NCI-H128 (cell line): ENCODE results near the gene ABHD14A.

Source experiments
- DNase-seq: peaks from one replicate; lab custom pipeline; 2025; ENCODE audit not compliant: unreplicated experiment; lab: John Stamatoyannopoulos, UW

The ABHD14A gene

GRCh38 chr3:52015438-52016228 is 40.8 kb downstream of the ABHD14A start:
- DNase-seq: no peak

GRCh38 chr3:52017586-52017985 is 42.7 kb downstream of the ABHD14A start:
- DNase-seq: no peak

- no peak for DNase-seq
Observed at GRCh38 chr3:52018319-52019000, 43.6 kb downstream of the ABHD14A start.

GRCh38 chr3:52019352-52020080 is 44.7 kb downstream of the ABHD14A start:
- DNase-seq: no peak

DNA sequence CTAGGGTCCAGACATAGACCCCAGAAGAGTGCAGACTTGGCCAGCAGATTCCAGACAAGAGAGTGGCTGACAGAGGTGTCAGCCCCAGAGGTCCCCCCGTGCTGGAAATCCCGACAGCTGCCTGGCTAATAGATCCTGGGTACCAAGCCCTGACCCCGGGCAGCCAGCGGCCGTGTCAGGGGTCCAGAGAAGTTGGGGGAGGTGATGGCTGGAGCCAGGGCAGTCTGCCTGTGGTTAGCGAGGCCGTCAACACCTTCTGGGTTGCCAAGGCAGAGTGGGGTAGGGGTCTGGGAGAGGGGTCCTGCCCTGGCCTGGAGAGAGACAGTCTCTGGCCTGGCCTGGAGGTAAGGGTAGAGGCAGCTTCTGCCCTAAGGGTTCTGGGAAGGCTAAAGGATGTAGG is 45.9 kb downstream of the ABHD14A start:
- DNase-seq: no peak

DNA sequence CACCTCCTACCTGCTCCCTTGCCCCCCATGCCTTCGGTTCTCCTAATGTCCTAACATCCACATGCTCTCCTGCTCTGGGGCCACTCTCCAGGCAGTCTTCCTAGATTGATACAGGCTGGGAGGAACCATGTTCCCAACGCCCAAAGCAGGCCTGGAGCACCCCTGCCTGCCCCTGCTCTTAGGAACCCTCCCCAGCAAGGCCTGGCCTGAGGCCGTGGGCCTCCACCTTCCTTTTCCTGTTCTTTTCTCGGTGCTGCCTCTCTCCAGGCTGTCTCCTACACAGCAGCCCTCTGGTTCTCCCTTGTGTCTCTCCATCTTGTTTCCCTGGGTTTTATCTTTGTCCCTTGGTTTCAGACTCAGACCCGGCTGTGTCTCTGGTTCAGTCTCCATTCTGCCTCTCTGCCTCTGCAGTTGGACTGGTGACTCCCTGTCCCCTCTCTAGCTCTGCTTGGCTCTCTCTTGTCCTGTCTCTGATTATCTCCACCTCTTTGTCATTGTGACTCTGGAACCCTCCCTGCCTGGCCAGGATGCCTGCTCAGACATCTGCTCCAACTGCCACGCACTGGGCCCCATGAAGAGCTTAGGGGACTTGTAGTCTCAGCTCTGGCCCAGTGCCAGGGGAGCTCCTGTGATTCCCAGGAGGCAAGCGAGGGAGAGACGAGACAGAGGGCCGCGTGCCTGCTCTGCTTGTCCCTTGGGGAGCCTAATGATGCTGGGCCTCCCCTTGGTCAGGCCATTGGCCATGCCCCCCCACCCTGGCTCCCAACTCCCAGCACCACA is 46.8 kb downstream of the ABHD14A start:
- no peak for DNase-seq

DNA sequence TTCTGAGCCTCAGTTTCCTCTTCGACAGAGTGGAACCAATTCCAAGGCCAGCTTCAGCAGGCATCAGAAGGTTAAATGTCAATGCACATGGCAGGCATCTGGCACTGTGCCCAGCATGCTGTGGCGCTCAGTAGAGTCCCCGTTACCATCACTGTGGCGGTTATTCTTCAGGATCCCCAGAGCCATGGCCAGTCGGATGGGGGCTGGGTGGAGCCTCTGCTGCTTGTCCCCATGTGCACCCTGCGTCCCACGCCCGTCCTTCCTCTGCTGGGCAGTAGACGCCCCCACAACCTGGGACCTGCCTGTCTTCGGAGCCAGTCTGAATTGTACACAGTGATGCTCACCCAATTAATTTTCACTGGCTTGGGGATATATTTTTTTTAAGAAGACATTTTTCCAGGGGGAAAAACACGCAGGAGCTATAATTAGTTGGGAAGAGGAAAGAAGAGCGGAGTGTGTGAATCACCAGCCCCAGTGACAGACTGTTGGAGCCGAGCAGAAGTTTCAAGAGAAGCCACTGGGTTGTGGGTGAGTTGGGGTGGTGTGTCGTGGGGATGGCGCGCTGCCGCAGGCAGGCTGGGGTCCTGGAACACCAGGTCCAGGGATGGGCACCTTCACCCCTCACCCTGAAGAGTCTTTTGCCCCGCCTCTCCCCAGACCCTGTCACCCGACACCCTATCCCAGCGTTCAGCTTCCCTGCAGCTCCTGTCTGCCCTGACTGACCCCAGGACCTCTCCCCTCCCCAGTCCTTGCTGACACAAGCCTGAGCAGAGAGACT is 47.6 kb downstream of the ABHD14A start:
- no peak for DNase-seq

DNA sequence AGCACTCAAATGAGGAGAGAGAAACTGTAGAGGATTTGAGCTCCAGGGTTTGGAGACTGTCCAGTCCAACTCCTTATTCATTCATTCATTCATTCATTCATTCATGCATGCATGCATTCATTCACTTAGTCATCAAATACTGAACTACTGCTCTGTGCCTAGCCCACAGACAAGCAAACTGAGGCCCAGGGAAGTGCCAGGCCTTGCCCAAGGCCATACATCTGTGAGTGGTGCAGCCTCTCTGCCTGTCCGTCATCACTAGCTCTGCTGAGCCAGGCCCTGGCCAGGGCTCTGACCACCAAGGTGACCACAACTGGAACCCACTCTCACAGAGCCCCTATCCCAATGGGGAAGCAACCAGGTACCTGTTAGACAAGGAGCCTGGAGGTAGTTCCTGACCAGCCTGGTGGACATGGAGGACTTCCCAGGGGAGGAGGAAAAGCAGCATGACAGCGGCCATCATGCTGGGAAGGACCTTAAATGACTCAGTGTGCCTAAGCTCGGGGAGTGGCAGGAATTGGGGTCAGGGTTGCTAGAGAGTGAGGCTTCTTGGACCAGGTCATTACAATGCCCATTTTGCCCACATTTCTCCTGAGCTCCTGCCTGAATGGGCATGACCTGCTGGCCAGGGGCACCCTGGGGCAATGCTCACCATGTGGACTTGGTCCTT is 48.4 kb downstream of the ABHD14A start:
- DNase-seq: no peak

GRCh38 chr3:52023860-52024764 is 49.2 kb downstream of the ABHD14A start:
- DNase-seq: no peak

- DNase-seq: no peak
Observed at GRCh38 chr3:52024765-52025452, 50.0 kb downstream of the ABHD14A start.

DNA sequence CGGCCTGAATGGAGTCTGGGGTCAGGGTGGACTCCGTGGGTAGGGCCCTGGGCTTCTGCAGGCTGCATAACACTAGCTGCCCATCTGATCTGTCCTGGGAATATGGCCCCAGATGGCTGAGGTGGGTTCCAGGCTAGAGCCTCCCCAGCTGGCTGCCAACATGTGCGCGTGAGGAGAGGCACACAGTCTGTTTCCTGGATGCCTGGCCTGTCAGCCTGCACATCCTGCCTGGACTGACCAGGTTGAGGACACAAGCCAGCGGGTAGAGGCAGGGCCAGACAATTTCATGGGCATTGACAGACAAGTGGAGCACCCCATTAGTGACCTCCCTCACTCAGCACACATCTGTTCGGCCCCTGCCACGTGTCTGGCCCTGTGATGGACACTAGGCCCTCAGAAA is 50.6 kb downstream of the ABHD14A start:
- DNase-seq: no peak

GRCh38 chr3:52026041-52026440 is 51.2 kb downstream of the ABHD14A start:
- DNase-seq: no peak

GRCh38 chr3:52028572-52028971 is 53.7 kb downstream of the ABHD14A start:
- no peak for DNase-seq

DNA sequence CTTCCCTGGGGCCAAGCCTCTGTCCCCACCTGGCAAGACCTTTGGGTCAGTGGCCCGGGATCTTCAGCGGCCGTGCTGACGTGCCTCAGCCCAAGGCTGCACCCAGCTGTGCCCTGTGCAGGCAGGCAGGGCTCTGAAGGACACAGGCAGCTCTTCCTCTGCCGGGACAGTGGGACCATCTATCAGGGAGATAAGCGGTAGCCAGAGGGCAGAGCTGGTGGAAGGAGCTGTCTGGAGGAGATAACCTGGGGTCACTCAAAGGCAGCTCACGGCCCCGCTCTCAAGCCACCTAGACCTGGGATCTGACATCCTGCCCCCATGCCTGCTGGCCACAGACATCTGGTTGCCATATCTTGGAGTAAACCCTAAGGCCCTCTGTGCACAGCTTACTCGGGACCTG is 54.2 kb downstream of the ABHD14A start:
- DNase-seq: no peak

DNA sequence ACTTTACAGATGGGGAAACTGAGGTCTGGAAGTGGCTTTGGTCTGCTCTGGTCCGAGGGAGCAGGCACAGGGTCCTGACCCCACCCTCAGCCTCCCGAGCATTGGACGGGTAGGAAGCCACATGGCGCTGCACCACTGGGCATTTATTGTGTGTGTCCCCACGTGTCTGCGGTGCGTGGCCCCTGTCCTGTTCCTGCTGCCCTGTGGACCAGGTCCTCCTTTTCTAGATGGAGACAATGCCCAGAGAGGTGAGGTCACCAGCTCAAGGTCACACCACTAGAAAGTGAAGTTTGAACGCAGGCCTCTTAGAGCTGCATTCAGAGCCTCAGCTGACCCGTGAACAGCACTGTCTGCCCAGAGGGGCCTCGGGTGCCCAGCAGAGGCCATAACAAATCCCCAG is 54.7 kb downstream of the ABHD14A start:
- no peak for DNase-seq
